GM21360 (cell line): ENCODE results near the gene RNASE4.
"Not testable (repeated sequence)": the region's sequence is repeated elsewhere in the genome, so short reads cannot be mapped to it uniquely, and the experiment has no call there.

Experiments used
- ATAC-seq: cut with Tn5 transposase; IDR thresholded peaks from one replicate; pipeline ENCODE4 v1.9.1; 2021; ENCODE audit warnings: mild to moderate bottlenecking, moderate library complexity; ENCODE audit not compliant: unreplicated experiment

The RNASE4 gene

GRCh38 chr14:20734430-20734806, 50.1 kb downstream of the RNASE4 start:
- ATAC-seq, result no peak

- ATAC-seq, result not testable (repeated sequence)
These were observed 53.9 kb downstream of the RNASE4 start for GRCh38 chr14:20738292-20738691.

GRCh38 chr14:20742132-20742531, 57.8 kb downstream of the RNASE4 start:
- no peak for ATAC-seq

- ATAC-seq, result no peak
These were observed 59.2 kb downstream of the RNASE4 start for GRCh38 chr14:20743556-20743955.

DNA sequence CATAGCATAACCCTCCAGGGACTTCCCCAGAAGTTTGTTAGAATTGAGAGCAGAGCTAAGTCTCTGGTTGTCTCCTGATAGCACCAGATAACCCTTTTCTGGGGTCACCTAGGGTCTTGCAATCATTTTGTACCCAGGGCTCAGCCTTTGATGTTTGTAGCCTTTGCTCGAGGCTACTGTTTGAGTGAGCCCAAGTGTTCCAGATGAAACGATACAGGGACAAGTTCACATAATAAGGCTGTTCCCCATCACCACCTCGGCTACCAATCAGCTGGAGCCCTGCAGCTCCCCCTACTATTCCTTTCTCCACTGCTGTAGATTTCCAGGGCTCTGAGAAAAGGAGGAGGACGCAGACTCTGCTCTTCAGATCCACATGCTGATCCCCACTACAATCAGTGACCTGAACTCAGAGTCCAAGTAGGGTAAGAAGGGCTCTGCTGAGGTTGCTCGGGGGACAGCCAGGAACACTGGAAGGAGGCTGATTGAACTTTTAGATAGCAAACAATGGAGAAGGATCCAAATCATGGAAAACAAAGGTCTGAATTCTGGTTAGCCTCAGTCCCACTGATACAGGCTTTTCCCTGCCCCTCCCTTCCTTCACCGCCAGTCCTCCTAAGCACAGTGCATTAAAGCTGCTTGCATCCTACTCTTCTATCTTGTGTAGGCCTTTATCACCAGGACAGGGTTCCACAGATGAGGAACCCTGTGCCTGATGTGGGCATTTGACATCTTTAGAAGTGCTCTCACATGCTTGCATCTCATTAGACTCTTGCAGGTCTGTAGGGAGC, 61.4 kb downstream of the RNASE4 start, which contains the start of gene EDDM3A:
Gene EDDM3A, plus strand, starts transcription at position 317 of the 788 bp plus-strand sequence. CDS start 1,694 bp downstream, outside the sequence.
- no peak for ATAC-seq

DNA sequence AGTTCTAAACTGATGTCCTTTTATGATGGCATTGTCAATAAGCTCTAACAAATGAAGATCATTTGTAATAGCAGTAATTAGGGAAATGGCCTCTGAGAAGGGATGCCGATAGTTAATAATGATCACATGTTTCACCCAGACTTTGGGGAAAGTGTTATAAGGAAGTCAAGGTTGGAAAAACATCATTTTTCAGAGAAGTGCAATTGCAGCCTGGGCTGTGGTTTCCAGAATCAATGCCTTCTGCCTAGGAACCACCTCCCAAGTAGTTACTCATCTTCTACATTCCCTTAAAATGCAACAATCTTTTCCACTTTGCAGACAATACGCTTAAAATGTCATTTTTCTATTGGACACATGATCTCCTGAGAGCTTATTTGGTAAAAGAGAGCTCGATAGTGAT, 62.2 kb downstream of the RNASE4 start:
- no peak for ATAC-seq

GRCh38 chr14:20748439-20748838, 64.1 kb downstream of the RNASE4 start:
- ATAC-seq, result no peak

GRCh38 chr14:20750194-20750593, 65.8 kb downstream of the RNASE4 start:
- ATAC-seq, result no peak
